Calu3 (cell line): Measurements from ENCODE around the gene RNF212. TPM values are rescaled to one million over a fixed set of nuclear protein-coding genes. Genes with fewer than 3 reads are reported as not detected.

ENCODE experiments used
- BruUV-seq: library from RNA; stranded (reverse); fragments of 400-500 nt; replicated peaks from 2 replicates; lab custom pipeline; 2021; lab: Mats Ljungman, UMichigan
- CTCF ChIA-PET: fragments of 300-600 bp; sonication (Branson Sonifier 250); formaldehyde crosslinking; loops from one replicate; lab custom pipeline; 2022; ENCODE audit warnings: antibody characterized with exemption; lab: Charles Lee
- DNase-seq: peaks from one replicate; pipeline ENCODE4 v3.0.0; 2022
- H3K27ac Mint-ChIP-seq: one replicate; pipeline ENCODE4 v1.8.0; 2022; ENCODE audit warnings: mixed read lengths; ENCODE audit not compliant: unreplicated experiment
- H3K27me3 Mint-ChIP-seq: one replicate; pipeline ENCODE4 v1.8.0; 2022; ENCODE audit warnings: mixed read lengths; ENCODE audit not compliant: unreplicated experiment
- H3K36me3 Mint-ChIP-seq: one replicate; pipeline ENCODE4 v1.8.0; 2022; ENCODE audit warnings: mild to moderate bottlenecking, moderate library complexity, mixed read lengths; ENCODE audit not compliant: insufficient read depth, unreplicated experiment
- H3K4me1 Mint-ChIP-seq: one replicate; pipeline ENCODE4 v1.8.0; 2022; ENCODE audit warnings: mild to moderate bottlenecking, low read depth, mixed read lengths; ENCODE audit not compliant: unreplicated experiment
- H3K4me3 Mint-ChIP-seq: one replicate; pipeline ENCODE4 v1.8.0; 2022; ENCODE audit warnings: mild to moderate bottlenecking, low read depth, moderate library complexity, mixed read lengths; ENCODE audit not compliant: unreplicated experiment
- H3K9me3 Mint-ChIP-seq: one replicate; pipeline ENCODE4 v1.8.0; 2022; ENCODE audit warnings: low read depth, mixed read lengths; ENCODE audit not compliant: unreplicated experiment
- intact Hi-C: fragments of 100-400 bp; cut with micrococcal nuclease; formaldehyde crosslinking; loops from one replicate; pipeline ENCODE4 v1.10.0; 2022; ENCODE audit not compliant: unreplicated experiment
- total RNA-seq: library from RNA; stranded (reverse); gene quantifications from 2 replicates; pipeline ENCODE4 v1.2.3, GENCODE V29; 2022
- TF ChIP-seq, protein P1 (sequence below): fragments of 200-600 bp; IDR thresholded peaks from one replicate; pipeline ENCODE4 v1.8.0; 2022; ENCODE audit warnings: antibody characterized with exemption; ENCODE audit not compliant: unreplicated experiment

The RNF212 gene
- total RNA-seq, 1 experiment from 2014 or later, result not detected

DNA sequence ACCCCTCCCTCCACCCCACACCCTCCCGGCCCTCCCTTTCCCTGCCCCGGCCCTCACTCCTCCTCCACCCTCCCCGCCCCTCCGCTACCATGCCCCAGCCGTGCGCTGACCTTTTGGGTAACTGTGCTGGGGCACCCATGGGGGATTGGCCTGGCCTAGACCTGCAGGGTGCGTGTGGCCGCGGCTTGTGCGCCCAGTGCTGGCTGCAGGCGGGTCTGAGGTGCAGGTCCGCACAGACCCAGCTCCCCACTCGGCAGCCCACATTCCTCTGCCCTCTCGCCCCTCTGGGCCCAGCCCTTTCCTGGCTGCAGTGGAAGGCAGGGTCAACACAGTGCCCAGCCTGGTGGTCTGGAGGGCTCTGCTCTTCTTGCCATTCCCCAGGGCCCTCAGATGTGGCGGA, 77.3 kb downstream of the RNF212 start:
- no TSS peak for BruUV-seq
- Mint-ChIP-seq H3K4me3 (no peak overlapping the region), H3K4me1 (peaks cover 8% of the 10 kb centered on the region), H3K36me3 (peaks cover 2% of the 10 kb centered on the region), H3K9me3 (no peaks in the 10 kb centered on the region), H3K27ac (no peak overlapping the region), H3K27me3 (no peaks in the 10 kb centered on the region)
- intact Hi-C loops, result no loop called here
- TF ChIP-seq, protein P1, sequence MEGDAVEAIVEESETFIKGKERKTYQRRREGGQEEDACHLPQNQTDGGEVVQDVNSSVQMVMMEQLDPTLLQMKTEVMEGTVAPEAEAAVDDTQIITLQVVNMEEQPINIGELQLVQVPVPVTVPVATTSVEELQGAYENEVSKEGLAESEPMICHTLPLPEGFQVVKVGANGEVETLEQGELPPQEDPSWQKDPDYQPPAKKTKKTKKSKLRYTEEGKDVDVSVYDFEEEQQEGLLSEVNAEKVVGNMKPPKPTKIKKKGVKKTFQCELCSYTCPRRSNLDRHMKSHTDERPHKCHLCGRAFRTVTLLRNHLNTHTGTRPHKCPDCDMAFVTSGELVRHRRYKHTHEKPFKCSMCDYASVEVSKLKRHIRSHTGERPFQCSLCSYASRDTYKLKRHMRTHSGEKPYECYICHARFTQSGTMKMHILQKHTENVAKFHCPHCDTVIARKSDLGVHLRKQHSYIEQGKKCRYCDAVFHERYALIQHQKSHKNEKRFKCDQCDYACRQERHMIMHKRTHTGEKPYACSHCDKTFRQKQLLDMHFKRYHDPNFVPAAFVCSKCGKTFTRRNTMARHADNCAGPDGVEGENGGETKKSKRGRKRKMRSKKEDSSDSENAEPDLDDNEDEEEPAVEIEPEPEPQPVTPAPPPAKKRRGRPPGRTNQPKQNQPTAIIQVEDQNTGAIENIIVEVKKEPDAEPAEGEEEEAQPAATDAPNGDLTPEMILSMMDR, result no peak
- CTCF ChIA-PET, result interaction anchor here (0.6 kb wide), 1 partner anchor 24 kb away, joined by 4 read pairs; no protein-coding TSS in a partner anchor
- no peak for DNase-seq

DNA sequence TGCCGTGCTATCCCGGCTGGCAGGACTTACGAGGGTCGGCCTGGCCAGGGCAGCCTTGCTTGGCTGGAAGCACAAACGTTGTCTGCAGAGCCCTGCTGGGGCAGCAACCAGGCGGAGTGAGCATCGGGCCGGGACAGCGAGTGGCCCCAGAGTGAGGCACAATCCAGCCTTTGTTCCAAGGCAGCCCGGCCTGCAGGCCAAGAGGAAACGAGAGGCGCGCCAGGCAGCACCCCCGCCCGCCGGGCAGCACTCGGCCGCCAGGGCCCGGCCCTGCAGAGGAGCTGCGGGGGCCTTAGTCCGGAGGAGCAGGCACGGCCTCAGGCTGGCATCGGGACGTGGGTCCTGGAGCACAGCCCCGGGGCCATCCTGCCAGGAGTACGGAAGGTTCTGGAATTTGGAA, 77.9 kb downstream of the RNF212 start:
- CTCF ChIA-PET, result interaction anchor here (0.6 kb wide), 1 partner anchor 24 kb away, joined by 4 read pairs; no protein-coding TSS in a partner anchor
- H3K9me3 Mint-ChIP-seq, result no peaks in the 10 kb centered on the region
- no peak overlapping the region for H3K4me3 Mint-ChIP-seq
- H3K27me3 Mint-ChIP-seq, result no peaks in the 10 kb centered on the region
- intact Hi-C loops, result no loop called here
- peaks cover 7% of the 10 kb centered on the region for H3K4me1 Mint-ChIP-seq
- no peaks in the 10 kb centered on the region for H3K36me3 Mint-ChIP-seq
- no peak overlapping the region for H3K27ac Mint-ChIP-seq
- peak; percentile 69 for DNase-seq
- BruUV-seq, result no TSS peak
- TF ChIP-seq, protein P1, result no peak

DNA sequence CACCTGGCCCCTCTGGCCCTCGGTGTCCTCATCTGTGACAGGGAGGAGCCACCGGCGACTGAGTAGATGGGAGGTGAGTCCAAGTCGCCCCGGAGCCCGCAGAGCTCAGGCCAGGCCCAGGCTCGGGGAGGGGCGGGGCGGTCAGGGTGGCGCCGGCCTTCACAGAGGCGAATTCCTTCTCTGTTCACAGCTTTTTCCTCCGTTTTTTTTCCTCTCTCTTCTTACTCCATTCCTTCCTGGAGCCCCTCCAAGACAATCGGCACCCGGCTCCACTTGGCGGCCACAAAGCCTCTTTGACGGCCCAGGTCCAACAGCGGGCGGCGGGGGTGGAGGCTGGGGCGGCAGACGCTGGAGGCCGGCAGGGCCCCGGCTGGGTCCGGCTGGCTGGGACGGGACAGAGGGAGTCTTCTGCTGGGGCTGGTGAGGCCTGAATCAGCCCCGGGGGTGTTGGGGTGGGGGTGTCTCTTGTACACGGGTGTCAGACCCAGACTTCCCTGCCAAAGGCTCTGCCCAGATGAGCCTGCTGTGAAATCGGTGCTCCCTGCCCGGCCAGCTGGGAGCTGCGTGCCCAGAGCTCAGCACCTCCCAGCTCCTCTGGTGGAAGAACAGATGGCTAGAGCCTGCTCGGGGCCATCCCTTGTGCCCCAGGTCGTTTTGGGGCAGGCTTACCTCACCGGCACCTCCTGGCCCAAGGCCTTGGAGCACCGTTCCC, 79.4 kb downstream of the RNF212 start:
- Mint-ChIP-seq H3K27ac (no peak overlapping the region), H3K27me3 (no peaks in the 10 kb centered on the region), H3K9me3 (no peaks in the 10 kb centered on the region), H3K36me3 (no peaks in the 10 kb centered on the region), H3K4me1 (no peaks in the 10 kb centered on the region), H3K4me3 (no peak overlapping the region)
- CTCF ChIA-PET, result no interaction called here
- intact Hi-C loops, result no loop called here
- TF ChIP-seq, protein P1, result no peak
- DNase-seq, result no peak
- BruUV-seq, result no TSS peak

DNA sequence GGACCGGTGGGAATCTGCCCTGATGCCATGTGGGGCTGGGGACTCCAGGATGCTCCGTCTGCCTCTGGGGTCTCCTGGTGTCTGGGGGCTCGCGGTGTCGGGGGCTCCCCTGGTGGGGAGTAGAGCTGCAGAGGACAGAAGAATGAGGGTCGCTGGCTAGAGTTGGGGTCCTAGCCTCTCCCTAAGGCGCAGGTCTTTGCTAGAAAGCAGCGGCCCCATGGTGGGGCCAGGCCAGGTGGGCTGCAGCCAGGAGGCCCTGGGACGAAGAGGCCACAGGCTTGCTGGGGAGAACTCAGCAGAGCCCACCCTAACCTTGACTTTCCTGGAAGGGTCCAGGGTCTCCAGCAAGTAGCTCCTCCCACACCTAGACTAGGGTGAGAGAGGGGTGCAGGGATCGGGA, 80.5 kb downstream of the RNF212 start:
- no peaks in the 10 kb centered on the region for H3K27me3 Mint-ChIP-seq
- no peak for DNase-seq
- no peak overlapping the region for H3K27ac Mint-ChIP-seq
- intact Hi-C loops, result no loop called here
- BruUV-seq, result no TSS peak
- H3K36me3 Mint-ChIP-seq, result peaks cover 6% of the 10 kb centered on the region
- no peaks in the 10 kb centered on the region for H3K4me1 Mint-ChIP-seq
- TF ChIP-seq, protein P1, result no peak
- H3K4me3 Mint-ChIP-seq, result no peak overlapping the region
- no peaks in the 10 kb centered on the region for H3K9me3 Mint-ChIP-seq
- CTCF ChIA-PET, result no interaction called here
